ENCODE measurements around the gene VKORC1.

DNA sequence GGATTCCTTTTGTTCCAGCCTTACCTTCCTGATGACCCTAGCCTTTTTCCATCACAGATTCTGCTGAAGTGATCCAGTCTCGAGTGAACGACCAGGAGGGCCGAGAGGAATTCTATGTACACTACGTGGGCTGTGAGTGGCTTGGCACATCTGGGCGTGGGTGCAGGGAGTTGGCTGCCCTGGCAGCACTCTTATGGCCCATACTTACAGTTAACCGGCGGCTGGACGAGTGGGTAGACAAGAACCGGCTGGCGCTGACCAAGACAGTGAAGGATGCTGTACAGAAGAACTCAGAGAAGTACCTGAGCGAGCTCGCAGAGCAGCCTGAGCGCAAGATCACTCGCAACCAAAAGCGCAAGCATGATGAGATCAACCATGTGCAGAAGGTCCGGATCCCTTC lies 25.5 kb upstream of the VKORC1 start:
- TF ChIP-seq CTCF (conservative IDR thresholded peaks at IDR 0.05; ENCODE audit: low read depth, low read length) (no peak), EZH2phosphoT487 (IDR thresholded peaks at IDR 0.05; ENCODE audit: borderline replicate concordance, low read length) (no peak), EZH2 (IDR thresholded peaks at IDR 0.05; ENCODE audit: low read length, unreplicated experiment) (no peak)

Data from PC-3 (cell line).